Vagina (tissue), 2 donors: ENCODE measurements around the gene TGFBR2. TPM values are rescaled to one million over a fixed set of nuclear protein-coding genes. Genes with fewer than 3 reads are reported as not detected.

Experiments used
- DNase-seq, 2 donors: peaks; one replicate each; pipeline ENCODE4 v3.0.0-alpha.2; 2017; ENCODE audit errors: extremely low spot score in 2 of 2
- H3K27ac ChIP-seq: fragments of 200-600 bp; sonication (generic); one replicate; pipeline ENCODE4 v1.5.1; 2019
- H3K27me3 ChIP-seq: fragments of 200-600 bp; sonication (generic); one replicate; pipeline ENCODE4 v1.5.1; 2019
- H3K36me3 ChIP-seq, 2 donors: fragments of 200-600 bp; sonication (generic); one replicate each; pipeline ENCODE4 v1.5.1; 2017 to 2019
- H3K4me1 ChIP-seq: fragments of 200-600 bp; sonication (generic); one replicate; pipeline ENCODE4 v1.5.1; 2019
- H3K4me3 ChIP-seq, 2 donors: fragments of 200-600 bp; sonication (generic); 1 replicate in 1 of 2; 2 replicates in 1 of 2; pipeline ENCODE4 v1.5.1; 2016 to 2019
- H3K9me3 ChIP-seq: fragments of 200-600 bp; sonication (generic); one replicate; pipeline ENCODE4 v1.5.1; 2019
- CTCF ChIP-seq, 3 experiments: fragments of 450-650 bp in 2 of 3; fragments of 200-600 bp in 1 of 3; sonication (generic) in 1 of 3; IDR thresholded peaks; one replicate each; pipeline ENCODE4 v1.5.1; 2017 to 2019; ENCODE audit warnings: antibody characterized with exemption in 3 of 3, mild to moderate bottlenecking in 2 of 3, moderate library complexity in 2 of 3
- POLR2A ChIP-seq, 2 donors: fragments of 450-650 bp; IDR thresholded peaks; one replicate each; pipeline ENCODE4 v1.6.1; 2017; ENCODE audit warnings: antibody characterized with exemption in 2 of 2, mild to moderate bottlenecking in 2 of 2, moderate library complexity in 2 of 2
- POLR2AphosphoS5 ChIP-seq, 2 donors: sonication (generic); formaldehyde crosslinking; IDR thresholded peaks; one replicate each; pipeline ENCODE4 v1.9.0; 2017; ENCODE audit warnings: antibody characterized with exemption in 2 of 2, mild to moderate bottlenecking in 2 of 2, low read depth in 1 of 2; ENCODE audit not compliant: insufficient read depth in 1 of 2
- intact Hi-C: fragments of 100-400 bp; cut with DNase I; formaldehyde crosslinking; loops from one replicate; pipeline ENCODE4 v1.15.1; 2023
- total RNA-seq: library from RNA; depleted of rRNA; stranded (reverse); fragments of >200 nt; gene quantifications from one replicate; pipeline ENCODE4 v1.2.3, GENCODE V29; 2016

The TGFBR2 gene
- total RNA-seq, 1 donor from 2014 or later = 176 TPM

- Histone ChIP-seq H3K4me3 (no peak overlapping the region), H3K27ac (peak overlapping the region; percentile 84), H3K9me3 (no peaks in the 10 kb centered on the region), H3K27me3 (no peaks in the 10 kb centered on the region), H3K36me3 (peaks cover 0 to 16% of the 10 kb centered on the region in 2 donors), H3K4me1 (peaks cover 82% of the 10 kb centered on the region)
- peak in 1 of 2 donors; percentile 32 for TF ChIP-seq POLR2AphosphoS5 (IDR thresholded peaks at IDR 0.05; ENCODE audit: insufficient read depth in 1 of 2, low read depth in 1 of 2)
- TF ChIP-seq POLR2A (IDR thresholded peaks at IDR 0.05) = no peak
- no peak for DNase-seq
- intact Hi-C loops = loop anchor here (10.0 kb wide), 1 partner anchor 74 kb away; no protein-coding TSS in a partner anchor
Observed at GRCh38 chr3:30688776-30689641, 82.6 kb downstream of the TGFBR2 start.

GRCh38 chr3:30690199-30690598 is 83.8 kb downstream of the TGFBR2 start:
- intact Hi-C loops = loop anchor here (10.0 kb wide), 1 partner anchor 575 kb away; no protein-coding TSS in a partner anchor
- no peak for DNase-seq
- Histone ChIP-seq H3K4me1 (peaks cover 70% of the 10 kb centered on the region), H3K9me3 (no peaks in the 10 kb centered on the region), H3K27me3 (no peaks in the 10 kb centered on the region), H3K4me3 (no peak overlapping the region), H3K36me3 (peaks cover 0 to 28% of the 10 kb centered on the region in 2 donors), H3K27ac (peak overlapping the region; percentile 84)
- TF ChIP-seq POLR2AphosphoS5 (IDR thresholded peaks at IDR 0.05; ENCODE audit: insufficient read depth in 1 of 2, low read depth in 1 of 2) (no peak), POLR2A (IDR thresholded peaks at IDR 0.05) (no peak), CTCF (IDR thresholded peaks at IDR 0.05) (no peak)

GRCh38 chr3:30691249-30691880 is 85.0 kb downstream of the TGFBR2 start:
- Histone ChIP-seq H3K9me3 (no peaks in the 10 kb centered on the region), H3K4me1 (peaks cover 63% of the 10 kb centered on the region), H3K36me3 (peaks cover 0 to 29% of the 10 kb centered on the region in 2 donors), H3K27ac (peak overlapping the region; percentile 84), H3K27me3 (no peaks in the 10 kb centered on the region), H3K4me3 (no peak overlapping the region)
- TF ChIP-seq CTCF (IDR thresholded peaks at IDR 0.05) (no peak), POLR2A (IDR thresholded peaks at IDR 0.05) (no peak), POLR2AphosphoS5 (IDR thresholded peaks at IDR 0.05; ENCODE audit: insufficient read depth in 1 of 2, low read depth in 1 of 2) (no peak)
- no peak for DNase-seq
- intact Hi-C loops = loop anchor here (10.0 kb wide), 1 partner anchor 577 kb away; no protein-coding TSS in a partner anchor

GRCh38 chr3:30691944-30692343 is 85.5 kb downstream of the TGFBR2 start:
- H3K36me3 ChIP-seq = peaks cover 0 to 26% of the 10 kb centered on the region in 2 donors
- no peak for TF ChIP-seq CTCF (IDR thresholded peaks at IDR 0.05)
- no peak for TF ChIP-seq POLR2AphosphoS5 (IDR thresholded peaks at IDR 0.05; ENCODE audit: insufficient read depth in 1 of 2, low read depth in 1 of 2)
- TF ChIP-seq POLR2A (IDR thresholded peaks at IDR 0.05) = no peak
- H3K4me1 ChIP-seq = peaks cover 57% of the 10 kb centered on the region
- H3K4me3 ChIP-seq = no peak overlapping the region
- H3K27me3 ChIP-seq = no peaks in the 10 kb centered on the region
- peak overlapping the region; percentile 84 for H3K27ac ChIP-seq
- intact Hi-C loops = loop anchor here (10.0 kb wide), 1 partner anchor 577 kb away; no protein-coding TSS in a partner anchor
- no peak for DNase-seq
- no peaks in the 10 kb centered on the region for H3K9me3 ChIP-seq

- Histone ChIP-seq H3K27me3 (no peaks in the 10 kb centered on the region), H3K9me3 (no peaks in the 10 kb centered on the region), H3K4me1 (peaks cover 53% of the 10 kb centered on the region), H3K36me3 (peaks cover 0 to 23% of the 10 kb centered on the region in 2 donors), H3K27ac (peak overlapping the region; percentile 84), H3K4me3 (no peak overlapping the region)
- intact Hi-C loops = loop anchor here (10.0 kb wide), 1 partner anchor 578 kb away; no protein-coding TSS in a partner anchor
- TF ChIP-seq CTCF (IDR thresholded peaks at IDR 0.05) (no peak), POLR2AphosphoS5 (IDR thresholded peaks at IDR 0.05; ENCODE audit: insufficient read depth in 1 of 2, low read depth in 1 of 2) (no peak), POLR2A (IDR thresholded peaks at IDR 0.05) (no peak)
- no peak for DNase-seq
Observed at GRCh38 chr3:30692498-30693130, 86.2 kb downstream of the TGFBR2 start.
